GM12878 (cell line): Measurements from ENCODE around the gene DYNC2H1. TPM values are rescaled to one million over a fixed set of nuclear protein-coding genes. Genes with fewer than 3 reads are reported as not detected.

Experiments
- ATAC-seq: fragments of 200-7000 bp; cut with Tn5 transposase; 3 replicates; pipeline ENCODE4 v1.9.1; 2020; ENCODE audit warnings: mild to moderate bottlenecking, moderate library complexity
- BruUV-seq: library from RNA; stranded (reverse); fragments of 400-500 nt; replicated peaks from 2 replicates; lab custom pipeline; 2021; lab: Mats Ljungman, UMichigan
- CTCF ChIA-PET: fragments of 300-600 bp; sonication (Branson Sonifier 250); formaldehyde crosslinking; extraction: SDS; loops from one replicate; lab custom pipeline; 2021; ENCODE audit warnings: inconsistent platforms; lab: Yijun Ruan, JAX
- POLR2A ChIA-PET: fragments of 350-600 bp; formaldehyde crosslinking; extraction: SDS; loops from one replicate; lab custom pipeline; 2021; ENCODE audit warnings: inconsistent platforms; lab: Charles Lee
- RAD21 ChIA-PET: fragments of 300-600 bp; sonication (Branson Sonifier 250); formaldehyde crosslinking; loops from one replicate; lab custom pipeline; 2023; ENCODE audit warnings: antibody characterized with exemption; ENCODE audit not compliant: unreplicated experiment; lab: Charles Lee
- SMC1A ChIA-PET: fragments of 300-600 bp; sonication (Branson Sonifier 250); formaldehyde crosslinking; loops from one replicate; lab custom pipeline; 2023; ENCODE audit not compliant: unreplicated experiment, uncharacterized antibody; lab: Charles Lee
- DNase-seq: peaks from one replicate; pipeline ENCODE4 v3.0.0-alpha.2; 2011; ENCODE audit warnings: low read depth, low spot score
- FAIRE-seq: peaks from 3 replicates; lab custom pipeline; 2011; peaks lifted over from hg19 to GRCh38; lab: Jason Lieb, UNC
- H2AFZ ChIP-seq: 2 replicates; pipeline ENCODE4 v1.6.0; 2011; ENCODE audit warnings: low read depth, low read length, control low read depth; ENCODE audit not compliant: control insufficient read depth
- H3K27ac ChIP-seq: 2 replicates; pipeline ENCODE4 v1.5.1; 2011; ENCODE audit warnings: control low read depth; ENCODE audit not compliant: control insufficient read depth, insufficient read depth
- H3K27me3 ChIP-seq, 2 experiments: replicated peaks in 1 of 2; 2 replicates each; pipeline versions ENCODE4 v1.6.0 to v1.6.1; 2011; ENCODE audit warnings: low read length in 1 of 2; ENCODE audit not compliant: control insufficient read depth in 2 of 2, insufficient read depth in 2 of 2
- H3K36me3 ChIP-seq, 2 experiments: 2 replicates each; pipeline ENCODE4 v1.5.1; 2011; ENCODE audit warnings: low read length in 1 of 2; ENCODE audit not compliant: control insufficient read depth in 2 of 2, insufficient read depth in 2 of 2
- H3K4me1 ChIP-seq: 2 replicates; pipeline ENCODE4 v1.6.1; 2011; ENCODE audit warnings: mild to moderate bottlenecking, low read length, moderate library complexity, mixed read lengths; ENCODE audit not compliant: control insufficient read depth, insufficient read depth
- H3K4me2 ChIP-seq: 2 replicates; pipeline ENCODE4 v1.6.0; 2011; ENCODE audit warnings: control low read depth; ENCODE audit not compliant: control insufficient read depth, insufficient read depth
- H3K4me3 ChIP-seq: fragments of 200-600 bp; sonication (generic); 2 replicates; pipeline ENCODE4 v1.5.1; 2016
- H3K79me2 ChIP-seq: 2 replicates; pipeline ENCODE4 v1.6.0; 2011; ENCODE audit warnings: low read length; ENCODE audit not compliant: control insufficient read depth, insufficient read depth
- H3K9ac ChIP-seq: 2 replicates; pipeline ENCODE4 v1.8.0; 2011; ENCODE audit warnings: low read length, control low read depth, mixed read lengths; ENCODE audit not compliant: control insufficient read depth, insufficient read depth
- H3K9me3 ChIP-seq: replicated peaks from 3 replicates; pipeline ENCODE4 v1.5.1; 2011; ENCODE audit warnings: mild to moderate bottlenecking, low read length; ENCODE audit not compliant: control insufficient read depth, insufficient read depth
- H4K20me1 ChIP-seq: 2 replicates; pipeline ENCODE4 v1.6.0; 2011; ENCODE audit not compliant: control insufficient read depth, insufficient read depth
- CHD4 ChIP-seq: fragments of 200-600 bp; sonication (generic); IDR thresholded peaks from 2 replicates; pipeline ENCODE4 v1.6.1; 2016; ENCODE audit warnings: mild to moderate bottlenecking
- GABPA ChIP-seq: IDR thresholded peaks from 2 replicates; pipeline ENCODE4 v1.6.1; 2014; ENCODE audit warnings: antibody characterized with exemption, low read depth, mild to moderate bottlenecking, inconsistent platforms
- MTA3 ChIP-seq: IDR thresholded peaks from 2 replicates; pipeline ENCODE4 v1.6.1; 2012; ENCODE audit warnings: low read length, inconsistent platforms, borderline replicate concordance
- MXI1 ChIP-seq: fragments of 150-350 bp; IDR thresholded peaks from 2 replicates; pipeline ENCODE4 v1.6.1; 2011; ENCODE audit warnings: low read depth, mild to moderate bottlenecking, inconsistent platforms, low read length, improper control_type of control experiment
- NFYA ChIP-seq: IDR thresholded peaks from 2 replicates; pipeline ENCODE4 v1.6.1; 2011; ENCODE audit warnings: low read depth, mild to moderate bottlenecking, low read length, improper control_type of control experiment, borderline replicate concordance
- POLR2AphosphoS5 ChIP-seq: IDR thresholded peaks from 2 replicates; pipeline ENCODE4 v1.6.1; 2011; ENCODE audit warnings: mild to moderate bottlenecking, low read length, inconsistent platforms
- RAD21 ChIP-seq: IDR thresholded peaks from 2 replicates; pipeline ENCODE4 v1.6.1; 2011; ENCODE audit warnings: mild to moderate bottlenecking, low read depth, low read length, moderate library complexity; ENCODE audit not compliant: insufficient read depth
- RELA ChIP-seq: fragments of 450-650 bp; IDR thresholded peaks from 2 replicates; pipeline ENCODE4 v1.8.0; 2014; ENCODE audit warnings: borderline replicate concordance; ENCODE audit not compliant: partially characterized antibody
- TARDBP ChIP-seq: IDR thresholded peaks from 2 replicates; pipeline ENCODE4 v1.6.1; 2016; ENCODE audit warnings: borderline replicate concordance
- ZBED1 ChIP-seq: IDR thresholded peaks from 2 replicates; pipeline ENCODE4 v1.6.1; 2016; ENCODE audit warnings: borderline replicate concordance
- WGBS: methylation state at CpG from one replicate; pipeline ENCODE4 v1.1.6; 2016; ENCODE audit warnings: low lambda C conversion rate; ENCODE audit not compliant: insufficient replicate concordance, insufficient coverage; ENCODE audit errors: missing lambda C conversion rate; 5-methylcytosine and 5-hydroxymethylcytosine counted together
- in situ Hi-C: fragments of 300-500 bp; cut with MboI; formaldehyde crosslinking; loops from 9 replicates; pipeline ENCODE4 v1.14.3; 2018; ENCODE audit warnings: mixed read lengths
- intact Hi-C: fragments of 100-400 bp; cut with micrococcal nuclease; formaldehyde crosslinking; loops from one replicate; pipeline ENCODE4 v1.14.2; 2022; ENCODE audit not compliant: unreplicated experiment
- polyA plus RNA-seq, 11 experiments: library from polyadenylated mRNA; depleted of rRNA in 4 of 11; unstranded in 6 of 11; stranded (reverse) in 5 of 11; fragments of >200 nt; fragmentation: Nextera tagmentation in 4 of 11; fragmentation: Illumina TruSeq in 1 of 11; extraction: Ambion mirVana in 4 of 11; extraction: Trizol in 1 of 11; gene quantifications; 1 replicate in 1 of 11; 2 replicates in 10 of 11; pipeline versions ENCODE4 v1.2.1 to v1.2.3, GENCODE V29; 2011 to 2016; ENCODE audit warnings: inconsistent platforms in 2 of 11, missing spikeins in 2 of 11, low read depth in 1 of 11
- total RNA-seq, 4 experiments: library from RNA; depleted of rRNA in 3 of 4; stranded (reverse); fragments of >200 nt in 3 of 4; fragmentation: Illumina TruSeq in 1 of 4; extraction: Trizol in 1 of 4; gene quantifications; 2 replicates each; pipeline versions ENCODE4 v1.2.1 to v1.2.3, GENCODE V29; 2013 to 2021
- TF ChIP-seq, protein P1 (sequence below): IDR thresholded peaks from 2 replicates; pipeline ENCODE4 v1.6.1; 2011; ENCODE audit warnings: borderline replicate concordance, low read depth, mild to moderate bottlenecking, moderate library complexity, low read length; ENCODE audit not compliant: insufficient read depth, poor library complexity, severe bottlenecking
- TF ChIP-seq, protein P2 (sequence below): fragments of 450-650 bp; IDR thresholded peaks from 2 replicates; pipeline ENCODE4 v1.6.1; 2016; ENCODE audit warnings: mild to moderate bottlenecking, moderate library complexity, borderline replicate concordance
- TF ChIP-seq, protein P3 (sequence below): IDR thresholded peaks from 2 replicates; pipeline ENCODE4 v1.6.1; 2011; ENCODE audit warnings: low read depth, low read length, improper control_type of control experiment, borderline replicate concordance
- TF ChIP-seq, protein P4 (sequence below): fragments of 450-650 bp; IDR thresholded peaks from 2 replicates; pipeline ENCODE4 v1.6.1; 2016; ENCODE audit warnings: mild to moderate bottlenecking

DYNC2H1 gene
- total and polyA plus RNA-seq, 10 of the 15 experiments (the other 5 are each of a cell fraction or from before 2014, with no cell fraction given): 0.12 to 3.9 (median 0.23) TPM; not detected in 2

DNA sequence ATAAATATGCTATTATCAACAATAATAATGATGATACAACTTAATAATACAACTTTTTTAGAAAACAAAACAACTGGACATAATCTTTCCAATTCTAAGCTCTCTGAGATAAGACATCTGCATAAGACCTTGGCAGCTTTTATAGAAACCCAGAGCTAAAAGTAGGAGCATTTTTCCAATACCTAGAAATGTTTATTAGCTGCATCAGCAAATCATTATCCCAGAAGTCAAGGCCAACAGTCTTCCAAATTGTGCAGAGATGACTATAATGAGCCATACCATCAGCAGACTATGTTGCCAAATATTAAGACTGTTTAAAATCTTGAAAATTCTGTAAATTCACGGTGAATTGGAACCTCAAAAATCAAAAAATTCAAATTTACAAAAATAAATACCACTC lies 47.6 kb upstream of the DYNC2H1 start:
- ChIA-PET SMC1A (interaction anchor here (0.7 to 1.7 kb wide), 6 partner anchors 9 to 147 kb away, joined by 3 to 6 read pairs (median 3); no protein-coding TSS in a partner anchor), CTCF (interaction anchor here (0.8 to 1.1 kb wide), 4 partner anchors 26 to 267 kb away, joined by 3 read pairs; partner anchors contain the start of gene DYNC2H1), POLR2A (interaction anchor here (0.6 kb wide), 1 partner anchor 145 kb away, joined by 3 read pairs; no protein-coding TSS in a partner anchor), RAD21 (no interaction called here)
- Histone ChIP-seq H2AFZ (no peak overlapping the region), H4K20me1 (no peaks in the 10 kb centered on the region), H3K9me3 (no peaks in the 10 kb centered on the region), H3K9ac (no peak overlapping the region), H3K4me1 (no peaks in the 10 kb centered on the region), H3K27ac (no peak overlapping the region), H3K4me3 (no peak overlapping the region), H3K79me2 (no peaks in the 10 kb centered on the region), H3K27me3 (no peaks in the 10 kb centered on the region), H3K36me3 (peaks cover 0 to 2% of the 10 kb centered on the region in 2 experiments; a peak in 1 of 4 replicates), H3K4me2 (no peak overlapping the region)
- in situ Hi-C loops (no loop called here), intact Hi-C loops (no loop called here)
- WGBS: 82% methylated on average over 1 of the region's 1 CpG
- DNase-seq (no peak), ATAC-seq (no peak), FAIRE-seq (no peak)
- BruUV-seq: no TSS peak
- no peak for TF ChIP-seq ZBED1
- no peak for TF ChIP-seq NFYA
- no peak for TF ChIP-seq CHD4
- TF ChIP-seq, protein P1, sequence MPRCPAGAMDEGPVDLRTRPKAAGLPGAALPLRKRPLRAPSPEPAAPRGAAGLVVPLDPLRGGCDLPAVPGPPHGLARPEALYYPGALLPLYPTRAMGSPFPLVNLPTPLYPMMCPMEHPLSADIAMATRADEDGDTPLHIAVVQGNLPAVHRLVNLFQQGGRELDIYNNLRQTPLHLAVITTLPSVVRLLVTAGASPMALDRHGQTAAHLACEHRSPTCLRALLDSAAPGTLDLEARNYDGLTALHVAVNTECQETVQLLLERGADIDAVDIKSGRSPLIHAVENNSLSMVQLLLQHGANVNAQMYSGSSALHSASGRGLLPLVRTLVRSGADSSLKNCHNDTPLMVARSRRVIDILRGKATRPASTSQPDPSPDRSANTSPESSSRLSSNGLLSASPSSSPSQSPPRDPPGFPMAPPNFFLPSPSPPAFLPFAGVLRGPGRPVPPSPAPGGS: no peak
- no peak for TF ChIP-seq GABPA
- TF ChIP-seq MXI1: no peak
- TF ChIP-seq, protein P2, sequence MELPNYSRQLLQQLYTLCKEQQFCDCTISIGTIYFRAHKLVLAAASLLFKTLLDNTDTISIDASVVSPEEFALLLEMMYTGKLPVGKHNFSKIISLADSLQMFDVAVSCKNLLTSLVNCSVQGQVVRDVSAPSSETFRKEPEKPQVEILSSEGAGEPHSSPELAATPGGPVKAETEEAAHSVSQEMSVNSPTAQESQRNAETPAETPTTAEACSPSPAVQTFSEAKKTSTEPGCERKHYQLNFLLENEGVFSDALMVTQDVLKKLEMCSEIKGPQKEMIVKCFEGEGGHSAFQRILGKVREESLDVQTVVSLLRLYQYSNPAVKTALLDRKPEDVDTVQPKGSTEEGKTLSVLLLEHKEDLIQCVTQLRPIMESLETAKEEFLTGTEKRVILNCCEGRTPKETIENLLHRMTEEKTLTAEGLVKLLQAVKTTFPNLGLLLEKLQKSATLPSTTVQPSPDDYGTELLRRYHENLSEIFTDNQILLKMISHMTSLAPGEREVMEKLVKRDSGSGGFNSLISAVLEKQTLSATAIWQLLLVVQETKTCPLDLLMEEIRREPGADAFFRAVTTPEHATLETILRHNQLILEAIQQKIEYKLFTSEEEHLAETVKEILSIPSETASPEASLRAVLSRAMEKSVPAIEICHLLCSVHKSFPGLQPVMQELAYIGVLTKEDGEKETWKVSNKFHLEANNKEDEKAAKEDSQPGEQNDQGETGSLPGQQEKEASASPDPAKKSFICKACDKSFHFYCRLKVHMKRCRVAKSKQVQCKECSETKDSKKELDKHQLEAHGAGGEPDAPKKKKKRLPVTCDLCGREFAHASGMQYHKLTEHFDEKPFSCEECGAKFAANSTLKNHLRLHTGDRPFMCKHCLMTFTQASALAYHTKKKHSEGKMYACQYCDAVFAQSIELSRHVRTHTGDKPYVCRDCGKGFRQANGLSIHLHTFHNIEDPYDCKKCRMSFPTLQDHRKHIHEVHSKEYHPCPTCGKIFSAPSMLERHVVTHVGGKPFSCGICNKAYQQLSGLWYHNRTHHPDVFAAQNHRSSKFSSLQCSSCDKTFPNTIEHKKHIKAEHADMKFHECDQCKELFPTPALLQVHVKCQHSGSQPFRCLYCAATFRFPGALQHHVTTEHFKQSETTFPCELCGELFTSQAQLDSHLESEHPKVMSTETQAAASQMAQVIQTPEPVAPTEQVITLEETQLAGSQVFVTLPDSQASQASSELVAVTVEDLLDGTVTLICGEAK: no peak
- no peak for TF ChIP-seq POLR2AphosphoS5
- TF ChIP-seq, protein P3, sequence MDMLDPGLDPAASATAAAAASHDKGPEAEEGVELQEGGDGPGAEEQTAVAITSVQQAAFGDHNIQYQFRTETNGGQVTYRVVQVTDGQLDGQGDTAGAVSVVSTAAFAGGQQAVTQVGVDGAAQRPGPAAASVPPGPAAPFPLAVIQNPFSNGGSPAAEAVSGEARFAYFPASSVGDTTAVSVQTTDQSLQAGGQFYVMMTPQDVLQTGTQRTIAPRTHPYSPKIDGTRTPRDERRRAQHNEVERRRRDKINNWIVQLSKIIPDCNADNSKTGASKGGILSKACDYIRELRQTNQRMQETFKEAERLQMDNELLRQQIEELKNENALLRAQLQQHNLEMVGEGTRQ: no peak
- TF ChIP-seq, protein P4, sequence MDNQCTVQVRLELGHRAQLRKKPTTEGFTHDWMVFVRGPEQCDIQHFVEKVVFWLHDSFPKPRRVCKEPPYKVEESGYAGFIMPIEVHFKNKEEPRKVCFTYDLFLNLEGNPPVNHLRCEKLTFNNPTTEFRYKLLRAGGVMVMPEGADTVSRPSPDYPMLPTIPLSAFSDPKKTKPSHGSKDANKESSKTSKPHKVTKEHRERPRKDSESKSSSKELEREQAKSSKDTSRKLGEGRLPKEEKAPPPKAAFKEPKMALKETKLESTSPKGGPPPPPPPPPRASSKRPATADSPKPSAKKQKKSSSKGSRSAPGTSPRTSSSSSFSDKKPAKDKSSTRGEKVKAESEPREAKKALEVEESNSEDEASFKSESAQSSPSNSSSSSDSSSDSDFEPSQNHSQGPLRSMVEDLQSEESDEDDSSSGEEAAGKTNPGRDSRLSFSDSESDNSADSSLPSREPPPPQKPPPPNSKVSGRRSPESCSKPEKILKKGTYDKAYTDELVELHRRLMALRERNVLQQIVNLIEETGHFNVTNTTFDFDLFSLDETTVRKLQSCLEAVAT: no peak
- no peak for TF ChIP-seq RELA
- no peak for TF ChIP-seq TARDBP
- no peak for TF ChIP-seq MTA3
- TF ChIP-seq RAD21: no peak
